ENCODE results near the gene SAMD8.
A peak's percentile ranks its signal among the peaks of the same experiment; 100 is the strongest.
"Not testable (repeated sequence)": the region's sequence is repeated elsewhere in the genome, so short reads cannot be mapped to it uniquely, and the experiment has no call there.

SAMD8 gene

DNA sequence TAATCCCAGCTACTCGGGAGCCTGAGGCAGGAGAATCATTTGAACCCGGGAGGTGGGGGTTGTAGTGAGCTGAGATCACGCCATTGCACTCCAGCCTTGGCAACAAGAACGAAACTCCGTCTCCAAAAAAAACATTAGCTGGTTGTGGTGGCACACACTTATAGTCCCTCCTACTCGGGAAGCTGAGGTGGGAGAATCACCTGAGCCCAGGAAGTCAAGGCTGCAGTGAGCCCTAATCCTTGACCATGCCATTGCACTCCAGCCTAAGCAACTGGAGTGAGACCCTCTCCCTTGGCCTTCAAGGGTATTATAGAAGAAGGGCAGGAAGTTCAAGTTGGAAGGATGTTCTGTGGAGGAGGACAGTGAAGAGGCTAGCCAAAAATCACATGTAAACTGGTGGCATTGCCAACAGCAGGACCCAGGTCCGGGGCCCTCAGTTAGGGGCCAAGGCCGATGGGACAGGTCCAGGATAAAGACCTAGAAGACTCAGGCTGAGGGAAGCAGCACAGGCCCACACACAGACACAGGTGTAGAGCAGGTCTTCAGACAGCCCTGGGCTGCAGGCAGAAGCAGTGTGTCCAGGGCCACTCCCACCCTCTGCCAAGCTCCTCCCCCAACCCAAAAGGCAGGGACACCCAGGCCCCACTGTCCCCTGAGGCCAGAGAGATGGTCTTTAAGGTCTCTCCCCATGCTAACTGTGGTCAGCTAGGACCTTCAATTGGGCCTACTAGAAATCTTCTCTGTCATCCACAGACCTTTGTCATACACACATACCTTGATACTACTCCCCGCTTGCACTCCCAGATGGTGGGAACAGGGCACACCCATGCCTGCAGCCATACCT is 8.4 kb upstream of the SAMD8 start:
- no peak overlapping the region for H3K4me3 ChIP-seq (ENCODE audit: low read depth, low read length)
- TF ChIP-seq, protein P1, sequence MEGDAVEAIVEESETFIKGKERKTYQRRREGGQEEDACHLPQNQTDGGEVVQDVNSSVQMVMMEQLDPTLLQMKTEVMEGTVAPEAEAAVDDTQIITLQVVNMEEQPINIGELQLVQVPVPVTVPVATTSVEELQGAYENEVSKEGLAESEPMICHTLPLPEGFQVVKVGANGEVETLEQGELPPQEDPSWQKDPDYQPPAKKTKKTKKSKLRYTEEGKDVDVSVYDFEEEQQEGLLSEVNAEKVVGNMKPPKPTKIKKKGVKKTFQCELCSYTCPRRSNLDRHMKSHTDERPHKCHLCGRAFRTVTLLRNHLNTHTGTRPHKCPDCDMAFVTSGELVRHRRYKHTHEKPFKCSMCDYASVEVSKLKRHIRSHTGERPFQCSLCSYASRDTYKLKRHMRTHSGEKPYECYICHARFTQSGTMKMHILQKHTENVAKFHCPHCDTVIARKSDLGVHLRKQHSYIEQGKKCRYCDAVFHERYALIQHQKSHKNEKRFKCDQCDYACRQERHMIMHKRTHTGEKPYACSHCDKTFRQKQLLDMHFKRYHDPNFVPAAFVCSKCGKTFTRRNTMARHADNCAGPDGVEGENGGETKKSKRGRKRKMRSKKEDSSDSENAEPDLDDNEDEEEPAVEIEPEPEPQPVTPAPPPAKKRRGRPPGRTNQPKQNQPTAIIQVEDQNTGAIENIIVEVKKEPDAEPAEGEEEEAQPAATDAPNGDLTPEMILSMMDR (IDR thresholded peaks at IDR 0.05; ENCODE audit: insufficient read depth, low read depth, low read length, missing control alignments), result no peak
- DNase-seq (ENCODE audit: low read depth), result no peak

DNA sequence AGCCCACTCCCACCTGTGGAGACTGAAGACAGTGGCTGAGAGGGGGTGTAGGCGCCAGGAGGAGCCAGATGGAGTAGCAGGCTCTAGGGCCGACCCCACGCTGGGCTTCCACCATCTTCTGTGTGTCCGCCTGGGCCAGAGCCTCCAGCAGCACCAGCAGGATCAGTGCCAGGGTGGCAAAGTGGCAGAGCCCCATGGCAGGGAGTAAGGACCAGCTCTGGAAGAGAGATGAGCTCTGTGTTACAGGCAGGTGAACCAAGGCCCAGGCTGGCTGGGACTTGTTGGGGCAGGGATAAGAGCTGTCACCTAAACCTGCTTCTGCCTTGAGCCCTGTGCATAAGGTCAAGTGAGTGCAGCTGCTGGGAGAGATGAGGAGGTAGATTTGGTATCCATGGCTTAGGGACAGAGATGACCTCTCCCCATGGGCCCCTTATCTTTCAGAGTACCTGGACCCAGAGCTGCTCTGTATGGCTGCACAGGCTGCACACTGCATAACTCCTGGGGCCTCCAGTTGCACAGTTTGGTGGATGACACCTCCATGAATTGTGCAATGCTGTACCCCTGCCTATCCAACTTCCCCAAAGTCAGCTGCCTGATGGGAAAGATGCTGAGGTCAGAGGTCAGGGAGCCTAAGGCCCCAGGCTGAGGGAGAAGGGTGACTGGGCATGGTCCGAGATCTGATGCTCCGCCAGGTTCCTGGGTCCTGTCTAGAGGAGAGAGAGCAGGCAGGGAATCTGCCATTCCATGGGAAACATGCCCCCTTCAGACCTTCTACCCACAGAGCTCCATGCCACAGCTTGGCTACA is 7.4 kb upstream of the SAMD8 start:
- TF ChIP-seq, protein P1 (IDR thresholded peaks at IDR 0.05; ENCODE audit: insufficient read depth, low read depth, low read length, missing control alignments), result no peak
- DNase-seq (ENCODE audit: low read depth), result no peak
- H3K4me3 ChIP-seq (ENCODE audit: low read depth, low read length), result no peak overlapping the region

DNA sequence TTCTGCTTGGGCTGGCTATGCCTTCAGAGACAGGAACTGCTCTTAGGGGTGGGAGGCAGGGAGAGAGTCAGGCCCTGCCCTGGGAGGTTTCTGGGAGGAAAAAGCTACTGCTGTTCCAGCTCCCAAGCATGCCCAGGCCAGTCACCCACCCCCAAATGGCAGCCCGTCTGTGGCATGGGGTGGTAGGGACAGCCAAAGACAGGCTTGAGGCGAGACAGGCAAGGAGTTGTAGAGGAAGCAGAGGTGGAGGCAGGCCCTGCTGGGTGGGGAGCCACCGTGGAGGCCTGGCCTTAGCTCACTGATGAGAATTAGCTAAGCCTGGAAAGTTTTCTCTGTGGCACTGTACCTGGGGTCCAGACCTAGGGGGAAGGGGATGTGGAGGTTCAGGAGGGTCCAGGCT is 6.6 kb upstream of the SAMD8 start:
- TF ChIP-seq, protein P1 (IDR thresholded peaks at IDR 0.05; ENCODE audit: insufficient read depth, low read depth, low read length, missing control alignments), result no peak
- H3K4me3 ChIP-seq (ENCODE audit: low read depth, low read length), result no peak overlapping the region
- no peak for DNase-seq (ENCODE audit: low read depth)

DNA sequence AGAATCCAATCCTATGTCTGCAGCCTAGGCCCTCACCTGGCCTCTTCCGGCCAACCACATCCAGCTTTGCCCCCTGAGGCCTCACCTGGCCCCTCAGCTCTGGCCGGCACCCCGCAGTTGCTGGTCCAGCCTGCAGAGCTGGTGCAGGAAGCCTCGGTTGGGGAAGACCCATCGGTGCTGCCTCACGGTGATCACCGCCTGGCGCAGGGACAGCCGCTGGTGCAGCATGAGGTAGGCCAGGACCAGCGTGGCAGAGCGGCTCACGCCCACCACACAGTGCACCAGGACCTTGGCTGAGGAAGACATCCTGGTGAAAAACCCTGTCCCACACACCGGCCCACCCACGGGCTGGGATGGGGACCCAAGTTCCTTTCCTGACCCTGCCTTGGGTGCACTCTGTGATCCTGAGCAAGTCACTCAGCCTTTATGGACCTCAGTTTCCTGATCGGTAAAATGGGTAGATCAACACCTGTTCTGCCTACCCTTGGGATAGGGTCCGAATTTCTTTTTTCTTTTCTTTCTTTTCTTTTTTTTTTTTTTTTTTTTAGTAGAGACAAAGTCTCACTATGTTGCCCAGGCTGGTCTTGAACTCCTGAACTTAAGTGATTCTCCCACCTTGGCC is 5.8 kb upstream of the SAMD8 start:
- TF ChIP-seq, protein P1 (IDR thresholded peaks at IDR 0.05; ENCODE audit: insufficient read depth, low read depth, low read length, missing control alignments), result no peak
- no peak for DNase-seq (ENCODE audit: low read depth)
- H3K4me3 ChIP-seq (ENCODE audit: low read depth, low read length), result no peak overlapping the region

DNA sequence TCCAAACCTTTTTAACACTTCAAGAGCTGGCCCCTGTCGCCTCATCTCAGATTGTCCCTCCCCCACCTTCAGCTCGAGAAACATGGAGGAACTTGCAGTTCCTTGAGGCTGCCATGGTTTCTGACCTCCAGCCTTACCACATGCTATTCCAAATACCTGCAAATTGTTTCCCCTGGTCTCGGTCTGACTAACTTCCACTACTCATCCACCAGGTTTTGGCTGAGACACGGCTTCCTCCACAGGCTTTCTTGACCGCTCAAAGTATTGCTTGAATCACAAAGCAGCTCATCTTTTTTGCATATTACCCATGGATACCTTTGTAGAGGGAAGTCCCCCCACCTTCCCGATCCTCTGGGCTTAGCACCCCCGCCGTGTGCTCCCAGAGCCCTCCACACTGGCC is 5.2 kb upstream of the SAMD8 start:
- no peak overlapping the region for H3K4me3 ChIP-seq (ENCODE audit: low read depth, low read length)
- peak; percentile 68 for DNase-seq (ENCODE audit: low read depth)
- TF ChIP-seq, protein P1 (IDR thresholded peaks at IDR 0.05; ENCODE audit: insufficient read depth, low read depth, low read length, missing control alignments), result no peak

DNA sequence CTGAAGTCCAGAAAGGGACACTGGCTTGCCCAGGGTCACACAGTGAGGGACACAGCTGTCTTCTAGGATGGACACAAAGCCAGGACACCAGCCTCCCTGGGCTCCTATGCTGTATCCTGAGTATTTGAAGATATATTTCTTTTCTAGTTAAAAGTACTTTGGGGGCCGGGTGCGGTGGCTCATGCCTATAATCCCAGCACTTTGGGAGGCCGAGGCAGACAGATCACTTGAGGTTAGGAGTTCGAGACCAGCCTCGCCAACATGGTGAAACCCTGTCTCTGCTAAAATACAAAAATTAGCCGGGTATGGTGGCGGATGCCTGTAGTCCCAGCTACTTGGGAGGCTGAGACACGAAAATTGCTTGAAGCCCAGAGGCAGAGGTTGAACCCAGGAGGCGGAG is 4.6 kb upstream of the SAMD8 start:
- DNase-seq (ENCODE audit: low read depth); H3K4me3 ChIP-seq (ENCODE audit: low read depth, low read length): not testable (repeated sequence)
